ENCODE results near the gene DERL3.

The DERL3 gene

DNA sequence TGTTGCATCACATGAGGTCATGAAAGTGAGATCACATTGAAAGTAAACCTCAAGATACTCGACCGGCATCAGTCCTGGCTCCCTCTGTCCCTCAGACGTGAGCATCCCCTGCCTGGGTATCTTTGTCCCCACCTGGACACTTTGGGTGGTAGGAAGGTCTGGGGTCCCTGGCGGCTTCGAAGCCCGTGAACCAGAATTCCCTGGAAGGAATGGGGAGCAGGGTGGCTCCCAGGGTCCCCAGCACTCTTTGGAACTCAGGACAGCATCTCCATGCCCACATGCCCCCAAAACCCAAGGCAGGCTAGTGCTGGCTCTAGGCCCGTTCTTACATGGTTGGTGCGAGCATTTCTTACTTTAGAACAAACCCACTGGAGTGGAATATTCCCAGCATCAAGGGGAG is 7.5 kb downstream of the DERL3 start:
- DNase-seq (ENCODE audit: low spot score), result no peak

GRCh38 chr22:23829845-23830372 is 8.9 kb downstream of the DERL3 start:
- no peak for DNase-seq (ENCODE audit: low spot score)

- no peak for DNase-seq (ENCODE audit: low spot score)
Observed at GRCh38 chr22:23828800-23829680, 9.8 kb downstream of the DERL3 start.

DNA sequence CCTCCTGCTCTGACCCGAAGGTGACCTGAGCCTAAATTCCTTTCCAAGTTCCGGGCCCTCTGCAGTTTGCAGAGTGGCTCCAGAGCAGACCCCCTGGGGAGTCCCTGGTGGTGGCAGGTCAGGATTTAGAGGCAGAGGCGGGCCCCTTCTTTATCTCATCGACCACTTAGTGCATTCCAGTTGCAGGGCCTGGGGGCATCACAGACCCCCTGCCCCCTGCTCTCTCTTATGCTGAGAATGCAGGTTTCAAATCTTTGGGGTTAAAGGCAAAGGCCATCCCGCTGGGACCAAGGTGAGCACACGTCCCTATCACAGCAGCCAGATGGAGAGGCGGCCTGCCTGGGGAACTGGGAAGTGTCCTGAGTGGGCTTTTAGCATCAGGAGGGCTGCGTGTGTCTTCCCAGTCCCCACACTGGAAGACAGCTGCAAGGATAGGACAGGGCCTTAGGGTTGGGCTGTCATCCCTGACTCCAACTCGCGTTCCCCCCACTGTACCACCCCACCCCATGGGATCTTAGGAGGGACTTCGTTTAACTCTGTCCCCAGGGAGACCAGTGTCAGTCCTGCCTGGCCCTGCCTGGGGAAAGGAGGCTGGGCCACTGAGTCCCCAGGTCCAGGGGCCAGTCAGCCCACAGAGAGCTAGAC is 11.3 kb downstream of the DERL3 start:
- DNase-seq (ENCODE audit: low spot score), result no peak

DNA sequence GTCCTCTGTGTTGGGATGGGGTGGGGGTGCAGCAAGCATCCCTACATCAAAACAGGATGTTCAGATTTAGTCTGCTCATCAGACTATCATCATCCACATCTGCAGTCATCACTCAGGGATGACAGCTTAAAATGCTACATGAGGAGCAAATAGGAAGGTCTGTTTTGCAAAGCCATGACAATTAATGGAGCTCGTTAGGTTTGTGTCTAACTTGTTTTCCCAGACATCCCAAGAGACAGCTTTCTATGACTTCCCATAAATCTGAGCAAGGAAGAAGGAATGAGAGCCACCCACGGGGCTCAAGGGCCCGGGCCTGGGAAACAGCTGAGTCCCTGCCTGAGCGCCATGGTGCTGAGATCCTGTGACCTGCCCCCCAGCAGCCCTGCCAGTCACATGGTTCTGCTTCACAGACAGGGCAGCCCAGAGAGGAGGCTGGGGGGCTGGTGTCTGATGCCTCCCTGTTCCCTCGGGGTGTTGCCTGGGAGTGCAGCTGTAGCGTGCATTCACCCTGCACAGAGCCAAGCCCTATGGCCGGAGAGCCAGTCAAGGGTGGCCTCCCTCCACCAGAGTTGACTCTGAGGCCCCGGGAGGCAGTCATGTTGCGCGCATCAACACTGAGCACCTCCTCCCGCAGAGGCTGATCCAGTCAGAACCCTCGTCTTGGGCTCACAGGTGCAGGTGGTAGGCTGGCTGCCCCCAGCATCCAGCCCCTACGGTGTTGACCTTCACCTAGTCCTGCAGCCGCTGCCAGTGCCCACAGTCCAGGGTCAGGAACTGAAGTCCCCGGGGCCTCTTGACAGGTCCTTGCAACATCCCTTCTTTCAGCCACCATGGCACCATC is 12.1 kb downstream of the DERL3 start:
- no peak for DNase-seq (ENCODE audit: low spot score)

DNA sequence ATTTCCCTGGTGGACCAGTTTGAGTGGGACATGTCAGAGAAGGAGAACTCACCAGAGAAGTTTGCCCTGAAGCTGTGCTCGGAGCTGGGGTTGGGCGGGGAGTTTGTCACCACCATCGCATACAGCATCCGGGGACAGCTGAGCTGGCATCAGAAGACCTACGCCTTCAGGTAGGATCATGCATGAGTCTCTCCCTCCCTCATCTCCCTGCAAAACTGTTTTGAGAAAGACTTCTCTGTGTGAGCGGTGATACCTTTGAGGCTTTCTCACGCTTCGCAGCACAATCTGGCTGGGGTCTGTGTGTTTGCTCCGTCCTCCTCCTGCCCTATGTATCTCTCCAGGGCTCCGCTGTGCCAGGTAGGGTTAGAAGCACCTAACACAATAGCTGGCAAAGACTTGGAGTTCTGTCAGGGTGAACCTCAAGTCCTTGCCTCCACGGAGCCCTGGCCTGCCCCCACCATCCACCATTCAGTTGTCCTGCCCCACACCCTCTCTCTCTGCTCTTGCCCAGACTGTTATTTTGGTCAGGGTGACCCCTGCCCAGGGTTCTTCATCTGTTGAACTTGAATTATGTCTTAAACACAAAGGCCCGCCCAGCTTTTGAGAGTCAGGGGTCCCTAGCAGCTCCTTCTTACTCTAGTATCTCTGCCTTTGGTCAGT is 13.4 kb downstream of the DERL3 start:
- no peak for DNase-seq (ENCODE audit: low spot score)

DNA sequence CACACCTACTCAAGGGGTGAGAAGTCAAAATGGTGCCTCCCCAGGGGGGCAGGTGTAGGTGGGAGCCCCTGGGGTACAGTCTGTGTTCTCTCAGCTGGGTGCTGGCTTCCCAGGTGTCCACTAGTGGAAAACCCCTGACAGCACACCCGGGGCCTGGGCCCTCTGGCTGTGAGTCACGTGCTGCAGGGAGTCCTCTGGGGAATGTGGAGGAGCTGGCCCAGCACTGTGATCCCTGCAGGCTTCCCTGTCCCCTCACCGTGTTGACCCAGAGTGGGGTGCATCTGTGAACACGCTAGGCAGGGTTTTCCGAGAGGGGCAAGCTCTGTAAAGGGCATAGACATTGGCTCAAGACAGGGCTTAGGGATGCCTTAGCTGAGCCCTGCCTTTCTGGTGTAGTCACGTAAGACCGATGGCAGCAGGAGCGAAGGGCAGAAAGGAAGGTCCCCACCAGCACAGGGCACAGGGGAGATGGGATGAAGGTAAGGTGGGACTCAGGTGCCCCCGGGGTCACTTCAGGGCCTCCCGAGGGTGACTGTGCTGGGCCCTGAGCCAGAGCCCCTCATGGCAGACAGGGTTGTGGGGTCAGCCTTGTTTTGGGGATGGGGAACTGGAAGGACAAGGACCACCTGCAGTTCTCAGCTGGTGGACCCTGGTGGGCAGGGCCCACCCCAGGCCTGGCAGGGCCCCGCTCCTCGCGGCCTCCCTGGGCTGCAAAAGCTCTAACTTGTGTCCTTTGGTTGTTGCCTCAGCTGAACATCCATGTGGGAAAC is 14.1 kb downstream of the DERL3 start:
- no peak for DNase-seq (ENCODE audit: low spot score)

- no peak for DNase-seq (ENCODE audit: low spot score)
Observed at GRCh38 chr22:23823331-23823791, 15.4 kb downstream of the DERL3 start.

DNA sequence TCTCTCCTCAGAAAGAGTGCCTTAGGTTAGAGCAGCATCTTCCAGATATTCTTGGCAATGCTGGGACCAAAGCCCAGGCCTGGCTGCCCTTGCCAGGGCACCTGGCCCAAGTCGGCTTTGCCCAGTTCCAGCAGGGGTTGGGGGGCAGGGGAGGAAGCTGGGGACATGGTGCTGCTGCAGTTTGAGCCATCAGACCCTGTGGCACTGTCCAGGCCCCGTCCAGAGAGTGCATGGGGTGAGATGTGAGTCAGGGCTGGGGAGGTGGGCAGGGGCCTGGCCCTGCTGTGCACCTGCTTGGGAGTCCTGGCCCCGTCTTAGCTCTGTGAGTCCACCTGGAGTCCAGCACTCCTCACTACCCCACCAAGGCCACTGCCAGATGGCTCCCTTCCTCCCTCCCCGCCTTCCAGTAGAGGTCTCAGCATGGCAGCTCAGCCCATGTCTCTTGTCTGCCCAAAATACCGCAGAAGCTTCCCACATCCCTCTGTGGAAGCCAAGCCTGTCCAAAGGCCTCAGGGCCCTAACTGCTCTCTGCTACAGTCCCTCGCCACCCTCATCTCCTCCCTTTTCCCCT is 16.6 kb downstream of the DERL3 start:
- DNase-seq (ENCODE audit: low spot score), result no peak

DNA sequence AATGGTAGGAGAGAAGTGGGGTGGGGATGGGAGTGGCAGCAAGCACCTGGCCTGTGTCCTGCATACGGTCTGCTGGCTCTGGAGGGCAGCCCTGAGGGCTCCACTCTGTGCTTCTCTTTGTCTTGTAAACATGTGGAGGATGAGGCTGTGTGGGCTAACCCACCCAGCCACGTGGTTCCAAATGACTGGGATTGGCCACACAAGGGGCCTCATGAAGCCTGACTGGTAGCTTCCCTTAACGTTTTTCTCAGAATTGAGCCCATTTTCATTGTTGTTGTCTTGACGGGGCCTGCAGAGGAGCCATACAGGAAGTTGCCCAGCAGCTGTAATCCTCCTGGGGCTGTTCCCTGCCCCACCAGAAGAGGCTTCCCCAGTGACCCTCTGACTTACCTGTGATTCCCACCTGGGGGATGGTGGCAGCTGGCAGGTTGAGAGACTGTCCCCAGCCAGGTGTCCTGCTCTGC is 18.0 kb downstream of the DERL3 start:
- DNase-seq (ENCODE audit: low spot score), result no peak

DNA sequence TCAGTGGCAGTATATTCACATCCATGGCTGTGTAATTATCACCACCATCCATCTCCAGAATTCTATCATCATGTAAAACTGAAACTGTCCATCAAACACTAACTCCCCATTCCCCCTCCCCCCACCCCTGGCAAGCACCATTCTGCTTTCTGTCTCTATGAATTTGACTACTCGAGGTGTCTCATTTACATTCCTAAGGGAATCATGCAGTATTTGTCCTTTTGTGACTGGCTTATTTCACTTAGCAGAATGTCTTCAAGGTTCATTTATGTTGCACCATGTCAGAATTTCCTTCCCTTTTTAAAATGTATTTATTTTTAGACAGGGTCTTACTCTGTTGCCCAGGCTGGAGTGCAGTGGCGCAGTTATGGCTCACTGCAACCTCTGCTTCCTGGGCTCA is 20.3 kb downstream of the DERL3 start:
- DNase-seq (ENCODE audit: low spot score), result no peak

DNA sequence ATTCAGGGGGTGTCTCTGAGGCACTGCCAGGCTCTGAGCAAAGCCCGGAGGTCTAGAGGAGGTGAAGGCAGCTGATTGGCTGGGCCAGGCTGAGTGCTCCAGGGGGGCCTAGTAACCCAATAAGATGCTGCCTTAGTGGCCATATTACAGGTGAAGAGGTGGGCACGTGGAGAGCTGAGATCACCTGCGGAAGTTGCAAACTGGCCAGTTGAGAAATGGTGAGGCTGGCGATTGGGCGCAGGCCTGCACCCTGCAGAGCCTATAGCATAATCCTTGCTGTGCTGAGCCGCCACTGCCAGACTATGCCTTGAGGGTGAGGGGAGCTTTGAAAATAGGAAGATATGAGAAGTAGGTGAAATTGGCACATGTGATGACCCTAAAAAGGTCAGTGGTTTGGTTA is 21.7 kb downstream of the DERL3 start:
- DNase-seq (ENCODE audit: low spot score), result no peak

GRCh38 chr22:23816156-23816976 is 22.4 kb downstream of the DERL3 start:
- no peak for DNase-seq (ENCODE audit: low spot score)

- no peak for DNase-seq (ENCODE audit: low spot score)
Observed at GRCh38 chr22:23815541-23816155, 23.2 kb downstream of the DERL3 start.

DNA sequence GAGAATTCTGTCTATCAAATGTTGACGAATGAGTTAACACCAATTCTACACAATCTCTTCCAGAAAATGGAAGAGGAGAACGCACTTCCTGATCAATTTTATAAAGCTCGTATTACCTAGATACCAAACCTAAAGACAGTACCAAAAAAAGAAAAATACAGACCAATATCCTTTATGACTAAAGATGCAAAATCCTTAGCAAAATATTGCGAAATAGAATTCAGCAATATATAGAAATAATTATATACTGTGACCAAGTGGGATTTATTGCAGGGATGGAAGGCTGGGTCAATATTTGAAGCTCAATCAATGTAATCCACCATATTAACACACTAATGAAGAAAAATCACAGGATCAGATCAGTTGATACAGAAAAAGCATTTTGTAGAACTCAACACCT is 26.4 kb downstream of the DERL3 start:
- no peak for DNase-seq (ENCODE audit: low spot score)

DNA sequence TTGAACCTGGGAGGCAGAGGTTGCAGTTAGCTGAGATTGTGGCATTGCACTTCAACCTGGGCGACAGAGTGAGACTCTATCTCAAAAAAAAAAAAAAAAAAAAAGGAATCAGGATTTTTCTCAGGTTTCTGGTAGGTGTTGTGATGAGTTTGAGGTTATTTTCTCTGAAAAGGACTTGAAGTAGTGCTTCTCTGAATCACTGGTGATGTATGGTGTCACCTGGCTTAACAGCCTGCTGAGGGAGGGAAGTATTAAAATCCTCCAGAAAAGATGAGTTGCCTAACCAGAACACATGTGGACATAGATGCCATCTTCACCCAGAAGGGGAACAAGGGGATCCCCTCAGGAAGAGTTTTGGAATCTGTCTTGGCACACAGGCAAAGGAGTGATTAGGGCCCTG is 32.0 kb downstream of the DERL3 start:
- DNase-seq (ENCODE audit: low spot score), result no peak

GRCh38 chr22:23804781-23805291 is 34.0 kb downstream of the DERL3 start:
- DNase-seq (ENCODE audit: low spot score), result no peak

DNA sequence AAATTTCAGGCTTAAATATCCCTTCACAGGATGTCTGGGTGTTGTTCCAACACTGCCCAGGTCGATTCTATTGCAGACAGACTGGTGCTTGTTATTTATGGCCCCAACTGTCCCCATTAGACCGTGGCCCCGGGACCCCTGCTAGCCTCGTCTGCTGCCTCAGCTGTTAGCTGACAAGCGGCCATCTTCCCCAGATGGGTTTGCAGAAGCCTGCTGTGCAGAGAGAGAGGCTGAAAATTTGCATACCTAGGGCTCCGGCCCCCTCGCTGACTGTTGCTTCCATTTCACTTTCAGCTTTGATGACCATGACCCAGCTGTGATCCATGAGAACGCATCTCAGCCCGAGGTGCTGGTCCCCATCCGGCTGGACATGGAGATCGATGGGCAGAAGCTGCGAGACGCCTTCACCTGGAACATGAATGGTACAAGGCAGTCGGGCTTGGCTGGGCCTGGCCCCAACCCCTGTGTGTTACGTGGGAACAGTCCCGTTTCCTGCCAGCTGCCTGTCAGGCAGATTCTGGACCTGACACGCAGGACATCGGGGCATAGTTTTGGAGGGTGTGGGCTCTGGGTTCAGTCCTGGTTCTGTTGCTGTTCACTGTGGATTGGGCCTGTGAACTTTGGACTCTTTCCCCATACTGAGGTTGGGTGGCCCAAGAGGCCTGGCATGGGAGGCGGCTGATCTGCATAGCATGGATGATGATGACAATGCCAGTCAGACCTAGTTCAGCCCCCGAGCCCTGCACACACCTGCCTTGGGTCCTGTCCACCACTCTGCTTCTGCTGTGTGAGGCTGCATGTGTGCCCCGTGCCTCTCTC is 35.6 kb downstream of the DERL3 start:
- DNase-seq (ENCODE audit: low spot score), result no peak
